Hippocampal formation (tissue), 2 donors: ENCODE results near the gene TLE7.
A peak's percentile ranks its signal among the peaks of the same experiment; 100 is the strongest.

Source experiments
- DNase-seq, 2 donors: peaks; one replicate each; lab custom pipeline; 2025; lab: John Stamatoyannopoulos, UW

The TLE7 gene

DNA sequence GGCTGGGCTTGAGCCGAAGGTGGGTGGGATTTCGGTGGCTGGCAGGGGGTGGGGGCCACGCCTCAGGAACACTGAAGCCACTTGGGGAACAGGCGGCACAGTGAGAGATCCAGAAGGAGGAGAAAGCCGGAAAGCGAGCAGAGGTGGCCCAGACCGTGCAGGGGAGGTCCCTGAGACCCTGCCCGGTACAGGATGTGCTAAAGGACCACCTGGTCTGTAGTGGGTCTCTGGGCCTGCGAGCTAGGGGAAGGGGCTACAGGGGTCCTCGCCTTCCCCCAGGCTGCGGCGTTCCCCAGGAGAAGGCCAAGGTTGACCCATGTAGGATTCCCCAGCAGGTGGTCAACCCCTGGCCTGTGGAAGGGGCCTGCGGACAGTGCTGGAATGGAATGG lies at the start of gene TLE7:
Gene TLE7, minus strand, starts transcription at position 4 of the 390 bp plus-strand sequence. CDS start 8,730 bp downstream, outside the sequence.
- no peak for DNase-seq

DNA sequence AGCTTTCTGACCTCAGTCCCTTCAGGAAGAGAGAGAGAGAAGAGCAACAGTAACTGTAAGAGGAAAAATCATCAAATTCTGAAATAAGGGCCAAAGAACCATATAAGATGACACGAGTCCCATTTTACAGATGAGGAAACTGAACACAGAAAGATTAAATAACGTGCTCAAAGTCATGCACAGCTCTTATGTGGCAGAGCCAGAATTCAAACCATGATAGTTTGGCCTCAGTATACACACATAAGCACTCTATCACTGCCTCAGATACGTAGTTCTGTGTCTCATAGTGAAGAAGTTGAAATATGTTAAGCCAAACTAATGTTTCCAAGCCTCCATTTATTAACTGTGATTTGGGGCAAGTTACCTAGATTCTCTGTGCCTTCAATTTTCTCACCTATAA lies 49.2 kb upstream of the TLE7 start:
- no peak for DNase-seq

GRCh38 chr16:71490361-71490760 lies 48.5 kb upstream of the TLE7 start:
- no peak for DNase-seq

GRCh38 chr16:71489122-71489521 lies 47.3 kb upstream of the TLE7 start, which contains the start of gene ZNF19:
Gene ZNF19, minus strand, starts transcription at chr16:71489324. Its CDS starts 7,210 bp downstream, at chr16:71482114.
- DNase-seq = no peak

- peak; percentile 82 to 94 for DNase-seq
These were observed 42.4 kb upstream of the TLE7 start for GRCh38 chr16:71484006-71484893.

DNA sequence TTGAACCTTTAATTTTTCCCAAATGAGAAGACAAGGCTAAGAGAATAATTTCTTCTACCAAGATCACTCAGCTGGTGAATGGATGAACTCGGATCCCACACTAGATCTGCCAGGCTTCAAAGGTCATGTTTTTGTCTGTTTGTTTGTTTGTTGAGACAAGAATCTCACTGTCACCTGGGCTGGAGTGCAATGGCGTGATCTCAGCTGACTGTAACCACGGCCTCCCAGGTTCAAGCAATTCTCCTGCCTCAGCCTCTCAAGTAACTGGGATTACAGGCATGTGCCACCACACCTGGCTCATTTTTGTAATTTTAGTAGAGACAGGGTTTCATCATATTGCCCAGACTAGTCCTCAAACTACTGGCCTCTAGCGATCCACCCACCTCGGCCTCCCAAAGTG lies 40.7 kb upstream of the TLE7 start:
- no peak for DNase-seq

DNA sequence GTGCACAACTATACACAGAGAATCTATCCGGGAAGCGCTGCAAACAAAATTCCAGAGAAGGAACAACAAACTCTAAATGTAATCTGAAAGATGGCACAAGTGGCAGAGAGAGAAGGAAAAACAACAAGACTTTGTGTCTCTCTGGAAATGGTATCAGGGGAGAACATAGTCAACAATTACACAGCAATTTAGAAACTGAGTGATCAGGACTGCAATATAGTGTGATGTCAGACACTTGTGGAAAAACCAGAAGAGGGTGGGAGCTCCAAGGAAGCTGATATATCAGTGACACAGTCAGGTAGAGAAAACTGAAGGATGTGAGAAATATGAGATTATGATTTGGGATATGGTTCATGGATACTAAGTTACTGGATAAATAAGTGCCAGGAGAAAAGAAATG lies 39.1 kb upstream of the TLE7 start:
- no peak for DNase-seq

- DNase-seq = peak in 1 of 2 donors; percentile 1
These were observed 37.6 kb upstream of the TLE7 start for GRCh38 chr16:71479420-71479819.

DNA sequence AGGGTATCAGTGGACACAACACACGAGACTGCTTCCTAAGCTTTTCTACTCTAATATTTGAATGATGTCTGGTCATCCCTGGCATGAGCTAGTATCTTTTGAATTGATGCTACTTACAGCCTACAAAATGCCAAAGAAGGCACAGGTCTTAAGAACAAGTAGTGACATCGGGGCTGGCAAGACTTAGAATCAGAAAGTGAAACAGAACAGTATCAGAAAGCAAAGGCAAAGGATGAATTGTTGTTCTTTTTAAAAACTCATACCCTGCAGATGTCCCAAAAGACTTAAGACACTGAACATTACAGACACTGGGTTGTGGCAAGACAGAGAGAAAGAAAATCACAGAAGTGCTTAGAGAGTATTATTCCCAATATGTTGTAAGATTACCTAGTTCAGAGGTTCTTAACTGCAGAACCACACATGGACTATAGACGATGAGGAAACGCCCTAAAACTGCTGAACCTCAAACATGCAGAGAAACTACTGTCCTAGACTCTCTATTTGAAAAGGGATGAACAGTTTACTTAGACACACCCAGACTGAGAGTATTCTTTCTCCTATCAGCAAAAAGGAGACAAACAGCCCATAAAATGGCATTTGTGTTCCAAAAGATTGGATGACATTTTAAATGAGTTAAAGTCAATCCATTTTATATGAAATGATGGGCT lies 34.7 kb upstream of the TLE7 start:
- no peak for DNase-seq

DNA sequence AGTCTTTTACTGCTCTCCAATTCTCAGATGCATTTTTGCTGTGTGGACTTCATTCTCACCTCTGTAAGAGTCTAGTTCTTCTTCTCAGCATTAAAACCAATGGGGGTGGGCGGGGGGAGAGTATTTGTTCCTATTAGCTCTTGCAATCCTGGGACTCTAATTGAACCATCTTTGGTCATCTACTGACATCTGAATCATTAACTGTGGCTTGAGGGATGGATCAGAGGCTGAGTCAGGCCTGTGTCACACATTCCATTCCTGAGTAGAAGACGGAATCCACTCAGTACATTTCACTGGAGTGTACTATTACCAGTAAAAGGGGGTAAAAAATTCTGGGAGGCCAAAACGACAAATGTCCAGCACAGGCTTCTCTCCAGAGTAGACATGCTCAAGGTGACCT lies 33.0 kb upstream of the TLE7 start:
- no peak for DNase-seq

- no peak for DNase-seq
These were observed 32.0 kb upstream of the TLE7 start for GRCh38 chr16:71473891-71474290.

- DNase-seq = no peak
These were observed 31.1 kb upstream of the TLE7 start for GRCh38 chr16:71472931-71473330.

- DNase-seq = no peak
These were observed 30.2 kb upstream of the TLE7 start for GRCh38 chr16:71472051-71472450.

- DNase-seq = no peak
These were observed 26.0 kb upstream of the TLE7 start for GRCh38 chr16:71467810-71468209.

DNA sequence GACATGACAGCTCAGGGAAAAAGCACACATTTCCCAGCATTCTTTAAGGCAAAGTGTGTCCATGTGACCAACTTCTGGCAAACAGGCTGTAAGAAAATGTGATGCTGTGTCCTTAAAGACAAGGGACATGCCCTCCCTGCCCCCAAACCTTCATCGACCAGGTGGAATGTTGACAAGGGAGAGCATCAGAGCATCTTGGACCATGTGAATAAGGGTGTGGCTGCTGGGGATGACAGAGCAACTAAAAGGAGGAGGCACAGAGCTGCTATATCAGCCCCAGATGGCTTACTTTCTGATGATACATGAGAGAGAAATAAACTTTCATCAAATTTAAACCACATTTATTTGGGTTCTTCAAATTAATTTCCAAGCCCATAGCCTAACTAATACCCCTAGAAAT lies 22.4 kb upstream of the TLE7 start:
- DNase-seq = no peak

DNA sequence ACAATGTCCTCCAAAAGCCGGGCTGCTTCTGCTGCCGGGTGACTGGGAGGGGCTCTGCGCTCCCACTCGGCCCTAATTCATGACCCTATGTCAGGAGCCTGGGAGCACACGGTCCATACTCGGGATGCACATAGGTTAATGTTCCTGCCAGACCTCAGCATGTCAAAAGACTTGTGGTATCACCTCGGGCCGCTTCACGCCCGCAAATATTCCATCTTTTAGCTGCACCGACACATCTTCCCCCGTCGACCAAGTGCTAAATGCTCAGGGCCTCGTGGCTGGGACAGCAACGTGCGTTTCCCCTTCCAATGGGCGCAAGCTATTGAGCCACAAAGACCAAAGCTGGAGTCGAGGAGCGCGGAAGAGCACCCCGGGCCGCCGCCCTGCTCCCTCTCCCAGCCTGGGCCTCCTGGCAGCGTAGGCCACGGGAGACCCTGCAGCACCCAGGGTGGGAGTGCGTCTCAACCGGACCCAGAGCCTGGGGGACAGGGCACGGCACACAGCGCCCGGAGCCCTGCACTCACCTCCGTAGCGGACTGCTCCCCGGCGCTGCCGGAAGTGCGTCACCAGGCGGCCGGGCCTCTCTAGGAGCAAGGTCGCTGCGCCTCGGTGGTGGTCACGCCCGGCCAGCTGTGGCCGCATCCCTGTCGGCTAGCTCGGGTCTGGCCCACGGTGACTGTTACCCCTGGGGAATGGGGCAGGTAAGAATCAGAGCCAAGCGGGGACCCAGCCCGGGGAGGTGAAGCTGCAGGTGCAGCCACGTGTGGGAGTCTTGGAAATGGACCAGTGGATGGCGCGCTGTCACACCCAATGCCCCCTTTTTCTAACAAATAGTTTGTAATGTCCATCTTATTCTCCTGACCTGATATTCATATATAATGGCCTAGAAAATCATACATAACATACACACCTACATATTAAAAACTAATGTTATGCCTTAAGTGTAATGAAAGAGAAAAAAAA lies 20.1 kb upstream of the TLE7 start, which contains the start of gene ZNF23:
Gene ZNF23, minus strand, starts transcription at position 562 of the 963 bp plus-strand sequence. CDS start 5,451 bp downstream, outside the sequence.
- DNase-seq = peak; percentile 59 to 84

- DNase-seq = no peak
These were observed 19.1 kb upstream of the TLE7 start for GRCh38 chr16:71460941-71461340.

DNA sequence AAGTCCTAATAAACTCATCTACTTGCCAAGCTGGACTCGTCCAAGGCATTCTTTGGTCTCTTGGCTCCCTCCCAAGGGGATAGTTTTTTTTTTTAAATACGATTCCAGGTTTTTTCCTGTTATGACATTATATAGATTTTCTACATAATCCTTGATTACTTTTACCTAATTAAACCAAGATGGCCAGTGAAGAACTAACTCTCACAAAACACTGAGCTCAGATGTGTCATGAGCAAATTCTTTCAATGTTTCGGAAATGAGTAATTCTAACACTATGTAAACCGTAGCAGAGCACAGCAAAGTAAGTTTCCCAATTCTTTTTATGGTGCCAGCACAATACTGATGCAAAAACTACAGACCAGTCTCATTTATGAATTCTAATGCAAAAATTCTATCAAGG lies 18.4 kb upstream of the TLE7 start:
- DNase-seq = no peak

GRCh38 chr16:71459510-71459909 lies 17.7 kb upstream of the TLE7 start:
- no peak for DNase-seq

DNA sequence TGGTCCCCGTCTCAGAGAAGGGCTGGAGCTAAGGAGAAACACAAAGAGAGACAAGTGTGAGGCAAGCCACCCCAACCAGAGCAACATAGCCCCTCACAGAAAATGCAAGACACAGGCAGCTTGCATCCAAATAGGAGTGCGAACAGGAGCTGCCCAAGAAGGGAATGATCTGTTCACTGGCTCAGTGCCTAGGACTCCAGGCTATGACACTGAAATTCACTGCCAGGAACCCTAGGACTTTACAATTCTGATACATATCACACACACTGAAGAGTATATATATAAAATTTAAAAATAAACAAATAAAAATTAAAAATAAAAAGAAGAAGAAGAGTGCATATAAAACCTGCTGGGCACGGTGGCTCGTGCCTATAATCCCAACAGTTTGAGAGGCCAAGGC lies 14.9 kb upstream of the TLE7 start:
- no peak for DNase-seq

DNA sequence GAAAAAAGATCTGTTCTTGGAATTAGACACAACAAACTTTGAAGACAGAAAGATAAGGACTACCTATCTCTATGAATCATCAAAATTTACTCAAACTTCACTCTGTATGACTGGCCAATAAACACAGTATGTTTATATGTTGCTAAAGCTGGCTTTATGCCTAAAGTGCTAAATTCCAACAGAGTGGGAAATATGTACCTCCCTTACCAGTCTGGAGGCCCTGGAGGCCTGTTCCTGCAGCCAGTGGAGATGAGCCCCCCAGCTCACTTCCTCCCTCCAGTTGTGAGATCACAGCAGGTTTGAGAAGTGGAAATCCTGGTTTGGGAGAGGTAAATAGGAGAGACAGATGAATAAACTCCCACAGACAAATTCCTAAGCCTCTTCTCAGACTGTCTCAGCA lies 11.2 kb upstream of the TLE7 start:
- DNase-seq = no peak

DNA sequence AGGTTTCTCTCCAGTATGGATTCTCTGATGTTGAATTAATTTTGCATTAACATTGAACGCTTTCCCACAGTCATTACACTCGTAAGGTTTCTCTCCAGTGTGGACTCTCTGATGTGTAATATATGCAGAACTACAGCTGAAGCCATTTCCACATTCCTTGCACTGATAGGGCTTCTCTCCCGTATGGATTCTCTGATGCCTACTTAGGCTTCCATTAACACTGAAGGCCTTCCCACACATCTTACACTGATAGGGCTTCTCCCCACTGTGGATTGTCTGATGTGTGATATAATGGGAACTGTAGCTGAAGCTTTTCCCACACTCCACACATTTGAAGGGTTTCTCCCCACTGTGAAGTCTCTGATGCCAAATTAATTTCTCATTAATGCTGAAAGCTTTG lies 7.2 kb upstream of the TLE7 start:
- no peak for DNase-seq
